Measurements from ENCODE around the gene PTDSS2. TPM values are rescaled to one million over a fixed set of nuclear protein-coding genes. Genes with fewer than 3 reads are reported as not detected.

Gene PTDSS2
- total and polyA plus RNA-seq, 9 of the 15 experiments (the other 6 are each of a cell fraction or from before 2014, with no cell fraction given) = 0.45 to 53.9 (median 17.2) TPM

DNA sequence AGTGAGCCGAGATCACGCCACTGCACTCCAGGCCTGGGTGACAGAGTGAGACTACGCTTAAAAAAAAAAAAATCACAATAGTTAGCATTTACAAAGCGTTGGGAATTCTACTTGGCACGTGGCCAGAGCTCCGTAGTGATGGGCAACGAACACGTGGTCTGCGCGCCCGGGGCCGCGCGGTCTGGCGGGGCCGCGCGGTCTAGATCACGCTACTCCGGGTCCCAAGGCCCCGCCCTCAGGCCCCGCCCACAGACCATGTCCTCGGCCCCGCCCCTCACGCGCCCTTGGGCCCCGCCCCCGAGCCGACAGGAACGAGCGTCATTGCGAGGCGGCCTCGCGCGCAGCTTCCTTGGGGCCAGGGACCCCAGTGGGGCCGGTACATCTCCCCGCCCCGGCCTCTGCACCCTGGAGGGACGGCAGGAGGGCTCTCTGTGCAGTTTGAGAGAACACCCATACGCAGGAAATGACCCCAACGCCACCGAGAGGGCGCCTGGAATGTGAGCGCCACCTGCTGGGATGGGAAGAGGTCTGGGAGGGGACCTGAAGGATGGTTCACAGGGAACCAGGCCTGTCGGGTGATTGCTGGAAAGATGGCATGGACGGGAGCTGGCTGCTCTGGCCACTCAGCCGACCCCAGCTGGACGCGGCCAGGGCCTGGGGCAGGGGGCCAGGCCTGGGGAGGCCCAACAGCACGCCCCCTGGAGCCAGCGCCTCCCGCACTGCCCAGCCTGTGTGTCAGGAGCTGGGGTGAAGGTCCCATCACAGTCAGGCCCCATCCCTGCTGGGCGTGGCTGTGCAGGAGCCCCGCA, 2.0 kb upstream of the PTDSS2 start (continued):
- TF ChIP-seq FOXA1 (IDR thresholded peaks at IDR 0.05; ENCODE audit: borderline replicate concordance) (no peak), GABPB2 (CRISPR knock-in tag; conservative IDR thresholded peaks at IDR 0.05) (no peak), CBFA2T3 (IDR thresholded peaks at IDR 0.05) (no peak), CHD1 (IDR thresholded peaks at IDR 0.05; ENCODE audit: low read length) (no peak), ZNF24 (IDR thresholded peaks at IDR 0.05) (no peak), MCM7 (IDR thresholded peaks at IDR 0.05) (no peak), CBFB (CRISPR knock-in tag; IDR thresholded peaks at IDR 0.05) (no peak), KDM4B (IDR thresholded peaks at IDR 0.05; ENCODE audit: borderline replicate concordance in 2 of 2, low read depth in 1 of 2) (no peak; a peak in 1 of 4 replicates), XRCC4 (IDR thresholded peaks at IDR 0.05; ENCODE audit: extremely low read depth, insufficient read depth, insufficient read length) (no peak), SMARCB1 (IDR thresholded peaks at IDR 0.05; ENCODE audit: insufficient read length, low read depth) (no peak), ZNF740 (CRISPR knock-in tag; IDR thresholded peaks at IDR 0.05) (peak; percentile 26; the same call in 1 of the 2 replicates), ZNF740 (tag; IDR thresholded peaks at IDR 0.05) (no peak), MAFF (IDR thresholded peaks at IDR 0.05; ENCODE audit: low read length) (no peak), ATF4 (CRISPR knock-in tag; IDR thresholded peaks at IDR 0.05) (no peak), CHD2 (IDR thresholded peaks at IDR 0.05; ENCODE audit: low read depth, low read length) (0 out of 2 replicates have a peak, but pooled peaks have one; percentile 16), ZFP1 (CRISPR knock-in tag; IDR thresholded peaks at IDR 0.05) (no peak), SAP30 (IDR thresholded peaks at IDR 0.05; ENCODE audit: borderline replicate concordance, insufficient read depth, low read depth, low read length, poor library complexity, severe bottlenecking) (peak; percentile 53)
- TF ChIP-seq, protein P1, sequence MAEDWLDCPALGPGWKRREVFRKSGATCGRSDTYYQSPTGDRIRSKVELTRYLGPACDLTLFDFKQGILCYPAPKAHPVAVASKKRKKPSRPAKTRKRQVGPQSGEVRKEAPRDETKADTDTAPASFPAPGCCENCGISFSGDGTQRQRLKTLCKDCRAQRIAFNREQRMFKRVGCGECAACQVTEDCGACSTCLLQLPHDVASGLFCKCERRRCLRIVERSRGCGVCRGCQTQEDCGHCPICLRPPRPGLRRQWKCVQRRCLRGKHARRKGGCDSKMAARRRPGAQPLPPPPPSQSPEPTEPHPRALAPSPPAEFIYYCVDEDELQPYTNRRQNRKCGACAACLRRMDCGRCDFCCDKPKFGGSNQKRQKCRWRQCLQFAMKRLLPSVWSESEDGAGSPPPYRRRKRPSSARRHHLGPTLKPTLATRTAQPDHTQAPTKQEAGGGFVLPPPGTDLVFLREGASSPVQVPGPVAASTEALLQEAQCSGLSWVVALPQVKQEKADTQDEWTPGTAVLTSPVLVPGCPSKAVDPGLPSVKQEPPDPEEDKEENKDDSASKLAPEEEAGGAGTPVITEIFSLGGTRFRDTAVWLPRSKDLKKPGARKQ (CRISPR knock-in tag; IDR thresholded peaks at IDR 0.05) = no peak
- TF ChIP-seq, protein P2, sequence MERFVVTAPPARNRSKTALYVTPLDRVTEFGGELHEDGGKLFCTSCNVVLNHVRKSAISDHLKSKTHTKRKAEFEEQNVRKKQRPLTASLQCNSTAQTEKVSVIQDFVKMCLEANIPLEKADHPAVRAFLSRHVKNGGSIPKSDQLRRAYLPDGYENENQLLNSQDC (CRISPR knock-in tag; IDR thresholded peaks at IDR 0.05) = no peak
- TF ChIP-seq, protein P3, sequence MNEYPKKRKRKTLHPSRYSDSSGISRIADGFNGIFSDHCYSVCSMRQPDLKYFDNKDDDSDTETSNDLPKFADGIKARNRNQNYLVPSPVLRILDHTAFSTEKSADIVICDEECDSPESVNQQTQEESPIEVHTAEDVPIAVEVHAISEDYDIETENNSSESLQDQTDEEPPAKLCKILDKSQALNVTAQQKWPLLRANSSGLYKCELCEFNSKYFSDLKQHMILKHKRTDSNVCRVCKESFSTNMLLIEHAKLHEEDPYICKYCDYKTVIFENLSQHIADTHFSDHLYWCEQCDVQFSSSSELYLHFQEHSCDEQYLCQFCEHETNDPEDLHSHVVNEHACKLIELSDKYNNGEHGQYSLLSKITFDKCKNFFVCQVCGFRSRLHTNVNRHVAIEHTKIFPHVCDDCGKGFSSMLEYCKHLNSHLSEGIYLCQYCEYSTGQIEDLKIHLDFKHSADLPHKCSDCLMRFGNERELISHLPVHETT (CRISPR knock-in tag; conservative IDR thresholded peaks at IDR 0.05 in 1 of 2, IDR thresholded peaks at IDR 0.05 in 1 of 2) = peak in 1 of 2 experiments; percentile 90; a peak in 2 of 4 replicates
